NCI-H2171 treated with DMSO at 0.1 percent for 48 hours (cell line): ENCODE measurements around the gene COX10.

Experiments
- DNase-seq: peaks from one replicate; lab custom pipeline; 2025; lab: John Stamatoyannopoulos, UW

COX10 gene

DNA sequence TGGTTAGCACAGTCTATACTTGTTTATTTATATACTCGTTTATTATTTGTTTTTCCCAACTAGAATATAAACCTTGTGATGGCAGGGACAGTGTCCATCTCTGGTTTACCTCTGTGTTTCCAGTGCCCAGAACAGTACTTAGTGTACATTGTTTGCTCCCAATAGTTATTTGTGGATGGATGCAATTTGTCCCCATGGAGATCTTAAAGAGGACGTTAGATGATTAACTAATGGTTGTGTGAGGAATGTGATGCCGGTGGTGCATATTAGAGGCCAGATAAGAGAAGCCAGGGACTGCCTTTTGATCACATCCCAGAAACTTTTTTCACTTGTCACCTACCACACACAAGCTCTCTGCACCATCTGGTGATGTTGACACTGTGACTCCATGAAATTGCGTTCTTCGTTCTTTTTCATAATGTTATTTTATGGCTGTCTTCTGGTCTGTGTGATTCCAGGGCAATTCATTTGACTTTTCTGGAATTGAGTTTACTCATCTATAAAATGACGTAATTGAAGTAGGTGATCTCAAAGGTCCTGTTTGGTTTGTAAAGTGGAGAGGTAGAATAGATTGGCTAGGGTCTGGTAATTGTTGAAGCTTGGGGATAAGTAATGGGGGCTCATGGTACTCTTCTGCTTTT is 1.2 kb downstream of the COX10 start:
- no peak for DNase-seq

DNA sequence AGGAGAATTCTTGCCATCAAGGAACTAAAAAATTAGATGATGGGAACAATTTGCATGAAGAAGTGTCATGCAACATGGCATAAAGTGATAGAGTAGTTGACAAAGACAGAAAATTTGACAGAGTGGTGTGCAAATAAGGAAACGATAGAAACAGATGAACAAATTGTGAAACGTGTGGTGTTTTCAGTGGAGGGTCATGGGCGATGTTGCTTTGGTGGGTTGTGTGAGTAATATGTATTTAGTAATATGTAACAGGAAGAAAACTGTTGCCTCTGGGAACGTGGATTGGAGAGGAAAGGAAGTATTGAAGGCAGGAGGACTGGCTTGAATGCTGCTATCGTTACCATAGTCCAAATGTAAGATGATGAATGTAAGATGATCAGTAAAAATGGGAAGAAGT is 3.6 kb downstream of the COX10 start:
- DNase-seq = no peak

DNA sequence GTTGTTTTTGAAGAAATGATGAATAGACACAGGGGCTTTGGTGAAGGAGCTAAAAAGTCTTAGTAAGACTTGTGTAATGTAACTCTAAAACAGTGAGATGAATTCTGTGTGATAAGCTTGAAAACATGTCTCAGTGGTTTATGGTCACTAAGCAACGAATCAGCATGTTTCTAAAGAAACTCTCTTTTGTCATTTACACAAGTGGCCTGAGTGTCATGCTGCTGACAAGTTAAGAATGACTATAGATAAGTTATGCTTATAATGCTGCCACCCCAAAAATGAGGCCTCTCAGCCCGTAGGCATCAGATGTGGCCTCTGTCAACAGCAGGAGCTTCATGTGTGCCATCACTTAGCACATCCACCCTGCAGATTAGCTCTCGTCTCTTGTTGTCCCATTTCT is 8.7 kb downstream of the COX10 start:
- DNase-seq = no peak

DNA sequence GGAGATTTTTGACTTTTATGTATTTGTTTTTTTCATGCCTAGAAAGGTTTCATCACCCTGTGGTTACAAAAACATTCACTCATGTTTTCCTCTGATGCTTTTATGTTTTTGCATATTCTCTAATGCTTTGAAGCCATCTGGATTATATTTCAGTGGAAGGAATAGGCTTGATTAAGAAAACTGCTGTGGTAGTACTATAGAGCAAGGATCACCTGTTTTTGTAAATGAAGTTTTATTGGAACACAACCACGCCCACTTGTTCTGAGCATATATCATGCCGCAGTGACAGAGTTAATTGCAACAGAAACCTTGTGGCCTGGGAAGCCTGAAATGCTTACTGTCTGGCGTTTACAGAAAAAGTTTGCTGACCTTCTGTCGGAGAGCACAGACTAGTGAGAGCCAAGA is 11.5 kb downstream of the COX10 start:
- no peak for DNase-seq

DNA sequence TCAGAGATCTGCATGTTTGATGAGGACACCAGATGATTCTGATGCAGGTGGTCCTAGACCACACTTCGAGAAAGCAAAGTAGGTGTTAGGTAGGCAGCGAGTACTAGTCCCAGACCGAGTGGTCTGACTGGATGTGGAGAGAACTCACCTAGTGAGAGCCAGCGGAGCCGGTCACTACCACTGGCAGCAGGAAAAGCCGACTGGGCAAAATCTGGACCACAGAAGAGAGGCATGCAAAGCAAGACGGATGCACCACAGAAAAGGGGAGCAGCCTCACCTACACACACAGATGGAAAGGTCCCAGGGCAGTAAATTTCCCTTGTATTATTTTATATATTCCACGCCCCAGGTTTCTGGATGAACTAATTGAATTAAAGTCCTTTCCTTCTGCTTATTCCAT is 13.5 kb downstream of the COX10 start:
- DNase-seq = no peak

DNA sequence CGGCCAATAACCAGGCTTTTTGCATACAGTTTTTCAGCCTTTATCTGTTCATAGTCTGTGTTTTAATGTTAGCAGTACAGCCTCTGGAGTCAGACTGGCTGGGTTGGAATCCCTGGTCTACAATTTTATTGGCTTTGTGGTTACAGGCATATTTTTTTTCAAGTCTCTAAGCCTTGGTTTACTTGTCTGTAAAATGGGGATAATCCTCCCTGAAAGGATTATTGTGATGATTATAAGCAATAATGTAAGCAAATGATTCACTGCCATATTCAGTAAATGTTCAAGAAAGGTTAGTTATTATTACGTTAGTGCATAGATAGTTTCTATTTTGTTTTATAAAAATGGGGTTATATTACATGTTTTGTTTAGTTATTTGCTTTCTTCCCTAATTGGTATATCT is 15.7 kb downstream of the COX10 start:
- DNase-seq = no peak

DNA sequence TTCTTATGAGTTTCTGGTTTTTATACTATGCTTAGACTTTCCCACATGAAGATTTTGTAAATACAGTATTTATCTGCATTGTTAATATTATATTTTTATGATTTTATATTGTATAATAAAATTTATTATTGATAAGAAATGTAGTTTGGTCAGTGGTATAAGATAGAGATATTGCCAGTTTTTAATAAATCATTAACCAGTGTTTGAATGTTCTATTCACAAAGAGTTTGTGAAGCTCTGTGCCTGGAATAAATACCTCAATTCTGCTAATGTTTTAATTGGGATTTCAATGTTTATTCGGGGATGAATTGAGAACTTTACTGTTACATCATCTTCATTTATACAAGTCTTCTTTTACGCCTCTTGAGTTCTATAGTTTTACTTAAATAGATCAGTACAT is 16.9 kb downstream of the COX10 start:
- DNase-seq = no peak

DNA sequence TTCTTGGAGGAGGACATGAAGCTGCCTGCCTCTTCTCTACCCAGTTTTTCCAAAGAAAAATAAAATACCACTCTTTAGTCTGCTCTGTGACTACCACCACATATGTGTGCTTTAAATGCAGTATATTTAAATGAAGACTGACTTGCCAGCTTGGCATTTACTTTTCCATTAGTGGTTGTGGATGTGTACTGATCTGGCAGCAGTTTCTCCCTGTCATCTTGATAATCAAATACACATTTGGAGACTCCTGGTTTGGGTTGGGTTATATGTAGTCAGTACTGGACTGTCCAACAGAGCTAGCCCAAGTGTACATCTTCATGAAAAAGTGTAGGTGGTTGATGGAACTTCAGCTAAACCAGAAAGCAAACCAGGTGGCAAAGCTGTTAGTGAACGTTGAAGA is 19.9 kb downstream of the COX10 start:
- DNase-seq = no peak

DNA sequence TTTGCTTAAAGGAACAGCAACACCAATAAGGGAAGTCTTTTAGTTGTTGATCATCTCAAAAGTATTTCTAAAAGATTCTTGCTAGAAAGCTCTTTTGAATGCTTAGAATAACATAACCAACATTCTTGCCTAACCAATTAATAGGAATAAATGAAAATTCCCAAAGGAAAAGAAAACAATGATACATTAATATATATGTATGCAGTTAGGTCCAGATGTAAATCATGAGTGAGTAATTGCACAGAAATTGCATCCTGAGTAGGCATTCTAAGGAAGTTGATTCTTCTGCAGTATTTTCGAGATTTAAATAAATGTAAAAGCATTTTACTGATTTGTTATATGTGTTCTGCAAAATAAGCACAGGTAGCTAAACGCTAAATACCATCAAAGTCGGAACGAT is 22.1 kb downstream of the COX10 start:
- no peak for DNase-seq

DNA sequence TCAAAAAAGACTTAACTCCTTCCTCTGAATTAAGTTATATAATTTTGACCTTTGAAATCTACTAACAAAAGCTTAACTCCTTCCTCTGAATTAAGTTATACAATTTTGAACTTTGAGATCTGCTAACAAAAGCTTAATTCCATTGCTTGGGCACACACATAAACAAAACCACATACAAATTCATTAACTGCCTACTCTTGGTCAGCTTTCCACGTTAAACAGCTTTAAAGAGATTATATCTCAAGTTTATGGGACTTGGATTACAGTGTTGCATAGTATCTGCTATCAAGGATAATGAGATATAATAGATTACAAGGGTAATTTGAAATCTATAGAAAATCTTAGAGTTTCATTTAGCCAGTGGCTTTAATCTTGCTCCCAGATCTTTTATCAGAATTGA is 23.5 kb downstream of the COX10 start:
- DNase-seq = no peak

DNA sequence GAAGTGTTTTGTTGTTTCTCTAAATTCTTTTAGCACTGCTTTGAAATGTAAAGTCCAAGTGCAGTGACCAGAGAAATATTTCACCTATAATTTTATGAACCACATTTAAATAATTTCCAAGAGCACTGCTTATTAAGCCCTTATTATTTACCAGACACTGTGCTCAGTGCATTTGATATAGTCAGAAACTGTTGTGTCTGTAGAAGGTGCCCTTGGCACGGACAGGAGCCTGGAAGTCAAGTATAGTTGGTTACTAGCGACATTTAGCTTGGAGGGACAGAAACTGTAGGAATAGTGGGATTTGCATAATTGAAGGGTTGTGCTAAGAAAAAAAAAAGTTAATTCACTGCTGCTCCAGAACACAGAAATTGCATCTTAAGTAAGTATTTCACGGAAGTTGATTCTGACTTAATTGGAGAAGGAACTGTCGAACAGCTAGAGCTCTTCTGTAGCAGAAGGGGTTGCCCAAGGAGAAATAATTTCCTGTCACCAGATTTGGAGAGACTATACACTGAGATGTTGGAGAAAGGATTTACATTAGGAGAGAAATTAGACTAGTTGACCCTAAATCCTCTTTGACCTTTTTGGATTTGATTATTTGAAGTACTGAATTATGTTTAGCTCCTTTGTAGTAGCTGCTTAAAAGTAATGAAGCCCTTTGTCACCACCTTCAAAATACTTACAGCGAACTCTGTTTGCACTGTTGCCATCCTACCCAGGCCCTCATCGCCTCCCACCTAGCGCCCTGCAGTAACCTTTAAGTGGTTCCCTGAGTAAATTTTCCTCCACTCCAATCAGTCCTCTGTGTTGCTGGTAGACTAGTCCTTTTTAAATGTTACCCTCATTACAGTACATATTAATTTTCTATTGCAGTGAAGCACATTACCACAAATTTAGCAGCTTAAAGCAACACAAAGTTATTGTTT is 25.6 kb downstream of the COX10 start:
- no peak for DNase-seq

DNA sequence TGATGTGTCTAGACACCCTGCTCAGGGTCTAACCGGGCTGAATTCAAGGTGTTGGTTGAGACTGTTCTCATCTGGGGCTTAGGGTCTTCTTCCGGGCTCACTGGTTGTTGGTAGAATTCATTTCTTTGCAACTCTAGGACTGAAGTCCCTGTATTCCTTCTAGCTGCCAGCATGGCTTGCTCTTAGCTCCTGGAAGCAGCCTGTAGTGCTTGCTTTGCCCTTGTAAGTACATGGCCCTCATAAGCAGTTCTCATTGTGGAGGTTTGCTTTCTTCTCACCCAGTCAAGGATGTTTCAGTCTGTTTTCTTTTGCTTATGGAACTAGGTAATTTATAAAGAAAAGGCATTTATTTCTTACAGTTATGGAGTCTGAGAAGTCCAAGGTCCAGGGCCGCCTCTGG is 26.3 kb downstream of the COX10 start:
- no peak for DNase-seq

DNA sequence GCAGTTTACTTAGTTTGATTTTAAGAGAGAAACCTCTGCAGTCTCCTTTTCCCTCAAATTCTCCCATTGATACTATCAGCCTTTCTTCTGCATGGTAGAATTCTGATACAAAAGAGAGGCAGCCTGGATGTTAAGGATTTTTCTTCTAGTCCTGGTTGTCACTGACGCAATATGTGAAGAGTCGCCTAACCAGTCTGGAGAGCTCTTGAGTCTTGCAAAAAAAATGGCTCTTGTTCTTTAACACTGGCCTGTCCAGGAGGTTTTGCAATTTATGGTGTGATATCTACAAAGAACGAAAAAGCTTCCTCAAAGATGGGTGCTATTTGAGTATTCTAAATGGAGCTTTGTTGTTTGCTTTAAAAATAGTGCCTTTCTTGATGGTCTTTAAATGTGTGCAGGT is 28.9 kb downstream of the COX10 start:
- DNase-seq = no peak

DNA sequence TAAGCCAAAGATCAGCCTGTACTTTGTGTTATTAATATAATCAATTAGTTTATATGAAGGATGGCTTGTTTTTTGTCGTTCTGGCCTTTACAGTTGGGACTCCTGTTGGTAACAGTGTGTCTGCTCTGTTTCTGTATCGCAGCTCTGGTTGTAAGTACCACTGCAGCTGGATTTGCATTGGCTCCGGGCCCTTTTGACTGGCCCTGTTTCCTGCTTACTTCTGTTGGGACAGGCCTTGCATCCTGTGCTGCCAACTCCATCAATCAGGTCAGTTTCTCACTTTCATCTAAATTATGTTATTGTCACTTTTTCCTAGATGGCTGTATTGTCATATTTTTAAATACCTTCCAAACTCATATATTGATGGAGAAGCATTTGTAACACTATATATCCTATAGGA is 32.7 kb downstream of the COX10 start:
- no peak for DNase-seq

DNA sequence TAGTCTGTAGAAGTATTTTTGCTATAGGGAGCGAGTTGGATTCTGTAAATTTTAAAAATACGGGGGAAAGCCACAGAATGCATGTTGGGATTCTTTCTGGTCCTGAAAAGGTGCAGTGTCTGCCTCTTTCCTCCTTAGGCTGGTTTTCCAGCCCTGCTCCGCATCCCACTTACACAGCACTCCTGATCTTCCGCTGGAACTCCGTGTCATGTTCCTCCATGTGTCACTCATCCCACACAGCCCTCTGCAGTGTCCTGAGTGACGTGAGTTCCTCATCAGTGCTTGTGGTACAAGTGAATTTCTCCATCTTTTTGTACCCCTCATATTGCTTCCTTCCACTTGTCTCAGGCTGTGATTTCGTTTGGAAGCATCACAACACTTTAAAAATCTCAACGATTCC is 34.5 kb downstream of the COX10 start:
- DNase-seq = no peak

DNA sequence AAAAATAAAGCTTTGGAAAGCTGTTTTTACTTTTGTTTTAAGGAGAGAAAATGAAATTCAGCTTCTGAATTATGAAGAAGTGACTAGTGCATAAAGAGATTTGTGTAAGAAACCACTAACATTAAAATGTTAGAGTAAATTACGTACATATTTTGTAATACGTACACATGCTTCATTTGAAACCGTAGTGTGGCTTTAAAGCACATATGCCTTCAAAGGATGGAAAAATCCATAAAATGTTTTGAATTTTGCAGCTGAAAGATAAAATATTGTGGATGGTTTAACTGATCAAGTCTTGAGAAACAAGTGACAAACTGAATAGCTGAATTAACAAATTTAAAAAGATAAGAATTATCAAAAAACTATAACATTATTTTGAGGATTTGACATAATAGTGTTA is 35.4 kb downstream of the COX10 start:
- DNase-seq = no peak

DNA sequence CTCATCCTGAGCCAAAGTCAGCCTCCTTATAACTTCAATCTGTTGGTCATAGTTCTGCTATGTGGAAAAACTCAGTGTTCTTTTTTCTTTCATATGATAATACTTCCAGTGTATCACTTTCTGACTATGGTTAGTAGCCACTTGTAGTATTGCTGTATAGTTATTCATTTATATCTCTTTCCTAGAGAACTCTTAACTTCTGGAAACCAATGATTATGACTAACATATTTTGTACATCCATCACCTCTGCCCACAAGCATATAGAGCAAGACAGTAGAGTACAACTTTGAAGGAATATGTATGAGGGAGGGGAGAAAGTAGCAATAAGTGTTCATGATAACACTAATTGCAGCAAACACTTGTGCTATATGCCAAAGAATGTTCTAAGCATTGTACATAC is 38.6 kb downstream of the COX10 start:
- DNase-seq = no peak

DNA sequence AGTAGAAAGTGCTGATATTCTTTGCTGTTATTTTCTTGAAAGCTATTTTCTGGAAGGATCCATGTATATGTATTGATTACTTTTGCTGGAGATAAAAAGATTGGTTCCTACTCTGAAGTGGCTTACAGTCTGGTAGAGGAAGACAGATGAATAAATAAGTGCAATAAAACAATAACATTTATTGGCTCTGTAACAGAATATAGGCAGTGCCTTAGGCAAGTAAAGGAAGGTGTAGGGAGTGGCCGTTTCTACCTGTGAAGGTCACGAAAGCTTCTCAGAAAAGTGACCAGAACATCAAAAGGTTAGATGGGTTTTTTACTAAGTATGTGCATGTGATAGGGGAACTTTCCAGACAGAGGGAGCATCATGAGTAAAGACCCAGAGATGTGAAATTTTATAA is 43.1 kb downstream of the COX10 start:
- no peak for DNase-seq

DNA sequence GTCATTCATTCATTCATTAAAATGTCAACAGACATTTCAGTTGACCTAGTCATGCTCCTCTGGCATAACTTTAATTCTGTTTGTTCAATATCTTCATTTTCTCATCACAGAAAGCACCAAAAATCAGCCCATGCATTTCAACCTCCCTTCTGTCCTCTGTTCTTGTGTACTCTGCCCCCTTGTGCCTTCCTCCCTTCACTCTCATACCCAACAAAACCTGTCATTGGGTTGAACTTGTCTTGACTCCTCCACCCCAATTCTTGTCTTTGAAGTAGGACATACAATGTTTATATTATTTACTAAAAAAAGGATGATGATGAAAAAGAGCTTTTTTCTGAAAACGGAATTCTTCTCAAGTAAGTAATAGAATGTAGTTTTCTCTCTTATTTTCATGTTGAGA is 43.8 kb downstream of the COX10 start:
- DNase-seq = no peak

DNA sequence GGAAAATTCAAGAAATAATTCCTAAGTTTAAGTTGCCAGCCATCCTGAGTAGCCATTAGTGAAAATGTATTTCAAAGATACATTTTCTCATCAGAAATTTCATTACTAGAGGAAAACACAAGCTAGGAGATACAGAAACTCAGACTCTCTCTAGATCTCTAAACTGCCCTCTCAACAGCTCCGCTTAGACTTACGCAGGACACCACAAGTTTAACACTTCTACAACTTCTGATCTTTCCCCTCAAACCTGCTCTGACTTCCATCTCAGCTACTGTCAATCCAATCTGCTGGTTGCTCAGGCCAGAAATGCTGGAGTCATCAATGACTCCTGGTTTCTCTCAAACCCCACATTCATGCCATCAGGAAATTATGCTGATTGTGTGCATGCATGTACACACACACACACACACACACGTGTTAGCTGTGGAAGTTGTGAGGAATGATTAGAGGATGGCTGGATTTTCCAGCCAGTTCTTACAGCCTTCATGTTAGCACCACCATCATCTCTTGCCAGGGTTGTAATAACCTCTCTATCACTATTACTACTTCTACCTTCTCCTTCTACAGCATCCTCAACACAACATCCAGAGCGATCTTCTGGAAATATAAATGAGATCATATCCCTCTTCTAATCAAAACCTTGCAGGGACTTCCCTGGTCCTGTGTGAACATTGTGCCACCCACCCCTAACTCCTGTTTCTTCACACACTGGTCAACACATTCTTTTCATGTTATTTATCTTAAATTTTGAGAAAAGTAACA is 47.1 kb downstream of the COX10 start:
- DNase-seq = no peak

DNA sequence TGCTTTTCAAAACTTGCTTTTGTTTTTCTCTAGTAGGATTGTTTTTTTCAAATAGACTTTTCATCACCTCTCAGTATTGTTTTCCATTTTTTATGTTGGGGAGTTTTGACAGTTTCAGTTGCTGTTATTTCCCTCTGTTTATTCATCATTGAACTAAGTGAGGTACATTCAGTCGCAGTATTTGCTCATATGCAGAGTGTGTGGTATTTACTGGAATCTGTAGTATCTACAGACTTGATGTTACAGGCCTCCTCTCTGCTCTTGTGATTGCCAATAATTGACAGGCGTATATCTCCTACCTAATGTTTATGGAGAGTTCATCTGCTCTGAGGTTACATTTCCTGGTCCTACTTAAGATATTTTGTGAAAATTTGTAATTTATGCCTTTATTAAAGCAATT is 49.6 kb downstream of the COX10 start:
- DNase-seq = no peak

DNA sequence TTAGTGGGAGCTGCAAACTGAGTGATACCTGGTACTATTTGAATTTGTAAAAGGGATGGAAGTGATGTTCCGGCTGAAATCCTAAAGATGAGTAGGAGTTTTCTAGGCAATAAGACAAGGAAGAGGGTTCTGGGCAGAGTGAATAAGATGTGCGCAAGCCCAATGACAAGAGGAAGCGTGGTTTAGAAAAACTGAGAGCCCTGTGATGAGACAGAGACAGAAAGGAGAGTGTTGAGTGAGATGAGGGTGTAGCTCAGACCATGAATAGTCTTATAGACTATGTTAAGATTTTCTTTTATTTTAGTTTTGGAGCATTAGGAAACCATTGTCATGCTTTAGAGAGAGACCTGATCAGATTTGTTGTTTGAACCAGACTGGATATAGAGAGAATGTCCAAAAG is 50.2 kb downstream of the COX10 start:
- no peak for DNase-seq

DNA sequence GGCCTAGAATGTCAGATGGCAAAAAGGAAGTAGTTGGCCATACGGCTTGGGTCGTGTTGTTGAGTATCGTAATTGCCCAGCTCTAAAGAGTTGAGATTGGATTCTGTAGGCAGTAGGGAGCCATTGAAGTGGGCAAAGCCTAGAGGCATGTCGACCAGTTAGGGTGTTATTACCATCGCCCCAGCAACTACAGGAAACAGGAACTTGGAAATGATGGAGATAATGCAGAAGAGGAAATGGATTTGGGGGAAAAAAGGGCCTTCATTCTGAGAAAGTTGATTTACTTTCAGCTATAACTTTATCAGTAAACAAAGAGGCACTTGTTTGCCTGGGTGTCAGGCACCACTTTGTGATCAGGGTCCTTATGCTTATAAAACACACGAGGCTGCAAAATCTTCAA is 52.6 kb downstream of the COX10 start:
- DNase-seq = no peak
